Measurements from ENCODE around the gene MAOB.
A peak's percentile ranks its signal among the peaks of the same experiment; 100 is the strongest.
"Not testable (repeated sequence)": the region's sequence is repeated elsewhere in the genome, so short reads cannot be mapped to it uniquely, and the experiment has no call there.

The MAOB gene

DNA sequence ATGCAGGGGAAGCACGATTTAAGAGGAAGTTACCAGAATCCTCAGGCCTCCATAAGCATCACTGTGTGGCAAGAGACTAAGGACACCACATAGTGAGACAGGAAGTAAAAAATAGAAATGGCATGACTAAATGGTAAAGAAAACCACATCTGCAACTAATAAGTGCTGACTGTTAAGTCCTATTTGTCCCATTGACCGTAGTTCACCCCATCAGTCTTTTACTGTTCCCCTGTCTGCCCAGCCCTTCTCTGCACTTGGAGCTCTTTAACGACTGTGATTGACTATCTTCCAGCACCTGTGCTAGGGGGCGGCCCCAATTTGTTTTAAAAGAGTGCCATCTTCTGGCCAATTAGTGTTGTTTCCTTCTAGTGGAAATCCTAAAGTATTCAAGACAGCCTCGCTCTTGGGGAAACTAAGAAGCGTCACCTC is 132.0 kb downstream of the MAOB start:
- Mint-ChIP-seq H3K27ac (no peak overlapping the region), H3K4me1 (peaks cover 6% of the 10 kb centered on the region), H3K9me3 (no peaks in the 10 kb centered on the region), H3K36me3 (no peaks in the 10 kb centered on the region), H3K4me3 (no peak overlapping the region), H3K27me3 (no peaks in the 10 kb centered on the region)
- peak; percentile 69 for ATAC-seq

DNA sequence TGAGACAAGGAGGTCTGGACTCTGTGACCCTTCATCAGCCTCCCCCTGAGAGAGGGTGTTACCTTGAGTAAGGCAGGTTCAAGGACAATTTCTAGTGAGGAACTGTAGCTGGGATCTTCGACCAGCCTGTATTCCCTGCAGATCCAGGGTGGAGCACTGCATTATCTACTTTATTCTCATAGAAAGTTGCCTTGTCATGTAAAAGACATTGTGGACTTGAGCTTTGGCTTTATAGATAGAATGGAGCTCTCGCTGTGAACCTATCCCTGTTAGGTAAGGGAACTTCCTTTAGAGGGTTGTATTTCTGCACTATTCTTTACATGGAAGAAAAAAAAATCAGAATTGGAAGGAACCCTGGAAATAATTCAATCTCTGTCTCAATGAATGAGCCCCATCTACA is 134.8 kb downstream of the MAOB start:
- H3K4me1 Mint-ChIP-seq, result peaks cover 6% of the 10 kb centered on the region
- no peak overlapping the region for H3K27ac Mint-ChIP-seq
- no peaks in the 10 kb centered on the region for H3K27me3 Mint-ChIP-seq
- H3K4me3 Mint-ChIP-seq, result no peak overlapping the region
- H3K36me3 Mint-ChIP-seq, result no peaks in the 10 kb centered on the region
- no peaks in the 10 kb centered on the region for H3K9me3 Mint-ChIP-seq
- no peak for ATAC-seq

DNA sequence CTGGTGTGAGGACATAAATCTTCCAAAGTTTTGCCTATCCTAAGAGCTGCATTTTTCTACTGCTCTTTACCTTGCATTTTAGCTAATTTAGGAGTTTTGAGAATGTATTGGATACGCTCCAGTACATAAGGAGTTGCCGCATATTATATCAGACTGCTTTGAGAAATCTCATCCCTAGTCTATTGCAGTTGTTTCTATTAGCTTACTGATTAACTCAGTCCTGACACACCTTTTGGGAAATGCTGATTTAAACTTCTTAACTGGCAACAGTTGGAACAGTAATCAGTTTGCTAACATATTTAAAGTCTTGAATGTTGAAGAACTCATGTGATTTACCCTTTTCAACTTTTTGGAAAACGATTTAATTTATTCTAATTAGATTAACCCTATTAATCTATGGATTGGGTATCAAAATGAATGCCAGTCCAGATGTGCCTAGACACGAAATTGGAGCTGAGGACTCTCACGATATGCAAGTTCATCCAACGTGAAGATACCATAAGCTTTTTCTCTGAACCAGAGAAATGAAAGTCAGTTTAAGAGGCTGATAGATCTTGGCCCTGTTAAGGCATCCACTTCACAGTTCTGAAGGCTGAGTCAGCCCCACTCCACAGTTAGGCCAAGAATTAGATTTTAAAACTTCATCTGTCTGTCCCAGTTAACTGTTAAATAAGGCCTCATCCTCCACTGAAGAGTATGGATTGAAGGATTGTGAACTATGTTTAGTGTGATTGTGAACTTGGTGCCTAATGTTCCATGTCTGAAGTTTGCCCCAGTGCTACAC is 136.1 kb downstream of the MAOB start:
- Mint-ChIP-seq H3K27ac (no peak overlapping the region), H3K9me3 (no peaks in the 10 kb centered on the region), H3K4me3 (no peak overlapping the region), H3K36me3 (no peaks in the 10 kb centered on the region), H3K4me1 (peaks cover 6% of the 10 kb centered on the region), H3K27me3 (no peaks in the 10 kb centered on the region)
- no peak for ATAC-seq

DNA sequence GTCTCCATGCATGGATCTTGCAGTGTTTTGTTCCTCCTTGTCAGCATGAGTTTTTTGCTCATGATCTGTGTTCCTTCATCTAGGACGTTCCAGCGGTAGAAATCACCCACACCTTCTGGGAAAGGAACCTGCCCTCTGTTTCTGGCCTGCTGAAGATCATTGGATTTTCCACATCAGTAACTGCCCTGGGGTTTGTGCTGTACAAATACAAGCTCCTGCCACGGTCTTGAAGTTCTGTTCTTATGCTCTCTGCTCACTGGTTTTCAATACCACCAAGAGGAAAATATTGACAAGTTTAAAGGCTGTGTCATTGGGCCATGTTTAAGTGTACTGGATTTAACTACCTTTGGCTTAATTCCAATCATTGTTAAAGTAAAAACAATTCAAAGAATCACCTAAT is 138.0 kb downstream of the MAOB start:
- Mint-ChIP-seq H3K36me3 (no peaks in the 10 kb centered on the region), H3K4me3 (no peak overlapping the region), H3K27ac (no peak overlapping the region), H3K4me1 (no peaks in the 10 kb centered on the region), H3K27me3 (no peaks in the 10 kb centered on the region), H3K9me3 (no peaks in the 10 kb centered on the region)
- ATAC-seq, result no peak

- no peaks in the 10 kb centered on the region for H3K9me3 Mint-ChIP-seq
- no peaks in the 10 kb centered on the region for H3K27me3 Mint-ChIP-seq
- H3K4me1 Mint-ChIP-seq, result no peaks in the 10 kb centered on the region
- no peak overlapping the region for H3K4me3 Mint-ChIP-seq
- no peak overlapping the region for H3K27ac Mint-ChIP-seq
- no peak for ATAC-seq
- no peaks in the 10 kb centered on the region for H3K36me3 Mint-ChIP-seq
Observed at GRCh38 chrX:43743100-43743822, 139.0 kb downstream of the MAOB start.

- H3K9me3 Mint-ChIP-seq, result no peaks in the 10 kb centered on the region
- H3K36me3 Mint-ChIP-seq, result no peaks in the 10 kb centered on the region
- no peak for ATAC-seq
- no peaks in the 10 kb centered on the region for H3K27me3 Mint-ChIP-seq
- no peak overlapping the region for H3K4me3 Mint-ChIP-seq
- H3K4me1 Mint-ChIP-seq, result no peaks in the 10 kb centered on the region
- H3K27ac Mint-ChIP-seq, result no peak overlapping the region
Observed at GRCh38 chrX:43741843-43742573, 140.2 kb downstream of the MAOB start.

GRCh38 chrX:43735957-43736356 is 146.3 kb downstream of the MAOB start:
- Mint-ChIP-seq H3K36me3 (no peaks in the 10 kb centered on the region), H3K4me1 (no peaks in the 10 kb centered on the region), H3K9me3 (no peaks in the 10 kb centered on the region), H3K27ac (no peak overlapping the region), H3K4me3 (no peak overlapping the region), H3K27me3 (no peaks in the 10 kb centered on the region)
- ATAC-seq, result no peak

DNA sequence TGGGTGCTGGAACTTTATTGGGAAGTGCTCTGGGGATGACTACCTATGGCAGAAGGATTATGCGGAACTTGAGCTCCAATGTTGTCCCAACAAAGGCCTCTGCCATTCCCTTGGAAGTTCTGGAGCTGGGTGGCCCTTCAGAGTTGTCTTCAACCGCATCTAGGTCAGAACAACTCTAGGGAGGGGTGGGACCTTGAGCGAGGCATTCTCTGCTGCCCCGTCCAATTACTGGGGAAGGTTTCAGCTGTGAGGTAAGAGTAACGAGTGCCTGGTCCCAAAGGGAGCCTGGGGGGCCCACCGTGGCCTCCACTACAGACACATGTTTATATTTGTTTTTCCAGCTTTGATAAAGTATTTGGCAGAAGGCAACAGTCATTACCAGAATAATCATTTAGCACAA is 146.7 kb downstream of the MAOB start:
- Mint-ChIP-seq H3K4me3 (no peak overlapping the region), H3K9me3 (no peaks in the 10 kb centered on the region), H3K27ac (no peak overlapping the region), H3K36me3 (no peaks in the 10 kb centered on the region), H3K4me1 (no peaks in the 10 kb centered on the region), H3K27me3 (no peaks in the 10 kb centered on the region)
- no peak for ATAC-seq

DNA sequence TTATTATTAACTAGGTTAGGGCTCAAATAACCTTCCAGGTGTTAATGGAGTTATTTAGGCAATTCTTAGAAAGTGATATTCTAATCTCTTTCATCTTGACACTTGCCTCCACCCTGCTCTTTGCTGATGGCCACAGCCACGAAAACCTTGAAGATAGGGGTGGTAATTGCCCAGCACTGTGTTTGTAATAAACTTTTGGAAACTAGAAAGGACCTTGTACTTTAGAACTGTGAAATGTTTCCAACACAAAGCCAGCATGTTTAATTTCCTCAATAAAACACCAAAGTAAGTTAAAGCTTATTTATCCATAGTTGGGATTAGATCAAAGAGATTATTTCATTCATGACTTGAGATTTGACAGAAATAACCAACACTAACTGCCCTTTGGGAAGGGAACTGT is 147.8 kb downstream of the MAOB start:
- H3K27ac Mint-ChIP-seq, result no peak overlapping the region
- H3K9me3 Mint-ChIP-seq, result no peaks in the 10 kb centered on the region
- H3K4me1 Mint-ChIP-seq, result no peaks in the 10 kb centered on the region
- H3K36me3 Mint-ChIP-seq, result no peaks in the 10 kb centered on the region
- H3K4me3 Mint-ChIP-seq, result no peak overlapping the region
- no peaks in the 10 kb centered on the region for H3K27me3 Mint-ChIP-seq
- no peak for ATAC-seq

DNA sequence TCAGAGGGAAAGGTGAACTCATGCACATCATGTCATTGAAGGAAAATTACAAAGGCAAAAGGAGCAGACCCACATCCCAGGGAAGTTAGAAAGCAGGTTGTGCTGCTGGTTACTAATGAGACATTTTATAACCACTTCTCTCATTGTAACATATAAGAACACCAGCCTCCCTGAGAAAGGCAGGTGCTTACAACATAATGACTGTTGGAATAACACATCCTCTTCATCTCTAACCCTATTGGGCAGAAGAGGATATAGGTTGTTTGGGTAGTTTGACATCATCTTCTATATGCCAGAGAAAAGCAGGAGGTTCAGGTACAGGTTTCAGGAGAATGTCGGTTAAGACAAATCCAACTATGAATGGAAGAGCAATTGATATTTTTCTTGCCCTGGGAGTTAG is 148.6 kb downstream of the MAOB start:
- Mint-ChIP-seq H3K4me1 (no peaks in the 10 kb centered on the region), H3K27ac (no peak overlapping the region), H3K36me3 (no peaks in the 10 kb centered on the region), H3K4me3 (no peak overlapping the region), H3K9me3 (no peaks in the 10 kb centered on the region), H3K27me3 (no peaks in the 10 kb centered on the region)
- ATAC-seq, result no peak

- Mint-ChIP-seq H3K27me3 (no peaks in the 10 kb centered on the region), H3K4me3 (no peak overlapping the region), H3K36me3 (no peaks in the 10 kb centered on the region), H3K4me1 (no peaks in the 10 kb centered on the region), H3K27ac (no peak overlapping the region), H3K9me3 (no peaks in the 10 kb centered on the region)
- no peak for ATAC-seq
Observed at GRCh38 chrX:43731086-43731485, 151.2 kb downstream of the MAOB start.

- H3K4me3 Mint-ChIP-seq, result no peak overlapping the region
- no peaks in the 10 kb centered on the region for H3K27me3 Mint-ChIP-seq
- no peak for ATAC-seq
- no peaks in the 10 kb centered on the region for H3K4me1 Mint-ChIP-seq
- no peaks in the 10 kb centered on the region for H3K36me3 Mint-ChIP-seq
- no peak overlapping the region for H3K27ac Mint-ChIP-seq
- H3K9me3 Mint-ChIP-seq, result no peaks in the 10 kb centered on the region
Observed at GRCh38 chrX:43728966-43729365, 153.3 kb downstream of the MAOB start.

- Mint-ChIP-seq H3K27ac (no peak overlapping the region), H3K9me3 (no peaks in the 10 kb centered on the region), H3K4me1 (no peaks in the 10 kb centered on the region), H3K4me3 (no peak overlapping the region), H3K36me3 (no peaks in the 10 kb centered on the region), H3K27me3 (no peaks in the 10 kb centered on the region)
- ATAC-seq, result no peak
Observed at GRCh38 chrX:43728002-43728401, 154.2 kb downstream of the MAOB start.

DNA sequence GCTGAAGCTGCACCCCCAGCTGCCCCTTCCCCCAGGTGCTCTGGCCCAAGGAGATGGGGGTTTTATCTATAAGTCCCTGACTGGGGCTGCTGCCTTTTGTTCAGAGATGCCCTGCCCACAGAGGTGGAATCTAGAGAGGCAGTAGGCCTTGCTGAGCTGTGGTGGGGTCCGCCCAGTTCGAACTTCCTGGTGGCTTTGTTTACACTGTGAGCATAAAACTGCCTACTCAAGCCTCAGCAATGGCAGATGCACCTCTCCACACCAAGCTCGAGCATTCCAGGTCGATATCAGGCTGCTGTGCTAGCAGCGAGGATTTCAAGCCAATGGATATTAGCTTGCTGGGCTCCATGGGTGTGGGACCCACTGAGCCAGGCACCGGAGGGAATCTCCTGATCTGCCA is 155.0 kb downstream of the MAOB start:
- not testable (repeated sequence) for H3K27ac Mint-ChIP-seq, H3K9me3 Mint-ChIP-seq, H3K4me3 Mint-ChIP-seq, H3K4me1 Mint-ChIP-seq, H3K27me3 Mint-ChIP-seq, ATAC-seq, H3K36me3 Mint-ChIP-seq

DNA sequence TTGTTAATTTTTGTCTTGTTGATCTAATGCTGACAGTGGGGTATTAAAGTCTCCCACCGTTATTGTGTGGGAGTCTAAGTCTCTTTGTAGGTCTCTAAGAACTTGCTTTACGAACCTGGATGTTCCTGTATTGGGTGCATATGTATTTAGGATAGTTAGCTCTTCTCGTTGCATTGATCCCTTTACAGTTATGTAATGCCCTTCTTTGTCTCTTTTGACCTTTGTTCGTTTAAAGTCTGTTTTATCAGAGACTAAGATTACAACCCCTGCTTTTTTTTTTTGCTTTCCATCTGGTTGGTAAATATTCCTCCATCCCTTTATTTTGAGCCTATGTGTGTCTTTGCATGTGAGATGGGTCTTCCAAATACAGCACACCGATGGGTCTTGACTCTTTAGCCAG is 157.0 kb downstream of the MAOB start:
- not testable (repeated sequence) for H3K27me3 Mint-ChIP-seq, H3K27ac Mint-ChIP-seq, H3K36me3 Mint-ChIP-seq, H3K4me1 Mint-ChIP-seq, H3K9me3 Mint-ChIP-seq, ATAC-seq, H3K4me3 Mint-ChIP-seq

DNA sequence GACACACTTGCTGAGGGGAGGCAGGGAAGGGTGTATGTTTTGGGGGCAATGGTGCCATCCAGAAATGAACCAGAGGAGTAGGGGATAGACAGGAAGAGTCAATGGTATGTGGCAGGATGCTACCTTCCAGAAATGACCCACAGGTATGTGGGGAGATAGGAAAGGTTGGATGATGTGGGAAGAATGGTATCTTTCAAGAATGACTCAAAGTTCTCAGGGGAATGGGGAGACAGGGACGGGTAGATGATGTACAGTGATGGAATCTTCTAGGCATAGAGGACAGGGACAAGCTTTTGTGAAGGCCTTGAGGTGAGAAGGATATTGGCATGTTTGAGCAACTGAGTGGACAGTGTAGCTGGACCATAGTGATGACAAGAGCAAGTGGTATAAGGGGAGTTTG is 161.3 kb downstream of the MAOB start:
- H3K4me3 Mint-ChIP-seq, result no peak overlapping the region
- no peak overlapping the region for H3K27ac Mint-ChIP-seq

More for the DNA sequence above, 161.3 kb downstream of the MAOB start:
- H3K9me3 Mint-ChIP-seq, result no peaks in the 10 kb centered on the region
- H3K36me3 Mint-ChIP-seq, result no peaks in the 10 kb centered on the region
- H3K4me1 Mint-ChIP-seq, result no peaks in the 10 kb centered on the region
- H3K27me3 Mint-ChIP-seq, result no peaks in the 10 kb centered on the region
- ATAC-seq, result no peak

Data from stimulated activated memory B cell treated with anti-CD40 and anti-IgM and Interleukin-4, amounts not matched to agents 10 μg/mL and 1 μg/mL and 100 μg/mL, for 72 hours (primary cell).